Stimulated activated CD4-positive, alpha-beta T cell treated with anti-CD3 and anti-CD28 coated beads, Interleukin-15, amount 100 ng/mL, for 48 hours (primary cell): Measurements from ENCODE around the gene KLF11.
A peak's percentile ranks its signal among the peaks of the same experiment; 100 is the strongest.
"Not testable (repeated sequence)": the region's sequence is repeated elsewhere in the genome, so short reads cannot be mapped to it uniquely, and the experiment has no call there.

Source experiments
- DNase-seq, 2 donors: peaks; one replicate each; pipeline ENCODE4 v3.0.0-alpha.2; 2020; ENCODE audit warnings: low read depth in 2 of 2

Gene KLF11

DNA sequence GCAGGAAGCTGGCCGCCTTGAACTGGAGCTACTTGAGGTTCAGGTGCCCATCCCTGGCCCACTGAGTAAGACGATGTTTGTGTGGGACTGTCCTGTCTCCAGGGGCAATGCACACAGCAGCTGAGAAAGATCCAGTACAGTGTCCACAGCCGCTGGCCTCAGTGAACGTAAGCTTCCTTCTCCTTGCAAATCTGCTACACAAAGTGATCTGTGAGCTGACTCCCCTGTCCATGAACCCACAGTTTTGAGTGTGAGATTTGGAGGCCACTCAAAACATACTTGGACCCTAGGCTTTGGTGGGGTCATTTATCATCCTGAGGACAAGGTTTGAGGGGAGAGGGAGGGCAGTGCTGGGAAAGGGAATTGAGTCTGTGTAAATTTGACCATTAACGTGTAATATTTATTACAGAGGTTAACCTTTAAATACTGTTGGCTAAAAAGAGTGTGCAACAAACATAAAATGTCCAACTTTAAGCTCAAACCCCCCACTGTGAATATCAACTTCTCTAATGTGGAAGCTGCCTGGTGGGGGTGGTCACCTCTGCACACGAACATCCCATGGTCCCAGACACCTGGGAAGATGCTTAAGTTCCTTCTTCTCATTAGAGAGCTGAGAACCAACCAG lies 41.8 kb downstream of the KLF11 start:
- DNase-seq: no peak

DNA sequence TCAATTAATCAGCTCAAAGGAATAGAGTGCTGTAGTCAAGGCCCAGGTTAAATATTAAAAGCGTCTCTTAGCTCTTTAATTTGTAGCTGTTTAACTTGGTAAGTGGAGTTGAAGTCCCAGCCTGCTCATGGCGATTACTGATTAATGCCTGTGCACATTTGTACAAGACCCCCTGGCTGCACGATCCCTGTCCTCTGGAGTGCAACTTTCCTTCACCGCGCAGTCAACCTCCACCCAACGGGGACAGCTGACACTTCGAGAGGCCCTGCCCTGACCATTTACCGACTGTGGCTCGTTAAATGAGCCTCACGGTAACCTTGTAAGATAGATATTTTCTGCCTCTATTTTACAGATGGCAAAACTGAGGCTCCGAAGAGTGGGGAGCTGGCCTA lies 42.3 kb downstream of the KLF11 start:
- DNase-seq: no peak

- DNase-seq: no peak
These were observed 43.6 kb downstream of the KLF11 start for GRCh38 chr2:10086950-10087349.

- DNase-seq: no peak
These were observed 44.0 kb downstream of the KLF11 start for GRCh38 chr2:10087360-10087759.

DNA sequence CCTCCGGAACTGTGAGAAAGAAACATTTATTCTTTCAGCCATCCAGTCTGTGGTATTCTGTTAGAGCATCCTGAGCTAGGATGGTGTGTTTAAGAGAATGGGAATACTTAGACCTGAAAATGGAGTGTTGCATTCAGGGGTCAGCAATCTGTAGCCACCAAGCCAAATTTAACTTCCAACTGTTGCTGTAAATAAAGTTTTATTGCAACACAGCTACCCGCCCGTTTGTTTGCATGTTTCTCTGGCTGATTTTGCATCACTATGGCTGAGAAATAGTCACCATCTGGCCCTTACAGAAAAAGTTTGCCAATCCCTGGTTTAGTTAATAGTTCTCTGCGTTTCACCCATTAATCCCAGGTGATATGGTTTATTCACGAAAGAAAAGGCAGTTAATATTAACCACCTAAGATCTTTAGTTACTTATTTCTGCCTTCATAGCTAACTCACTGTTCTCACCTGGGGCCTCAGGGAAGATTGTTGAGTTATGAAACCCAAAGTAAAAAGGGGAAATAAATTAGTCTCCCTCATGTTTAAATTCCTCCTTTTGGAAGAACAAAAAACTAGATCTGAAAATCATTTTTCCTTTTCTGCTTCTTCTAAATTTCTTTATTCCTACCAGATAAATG lies 46.3 kb downstream of the KLF11 start:
- no peak for DNase-seq

DNA sequence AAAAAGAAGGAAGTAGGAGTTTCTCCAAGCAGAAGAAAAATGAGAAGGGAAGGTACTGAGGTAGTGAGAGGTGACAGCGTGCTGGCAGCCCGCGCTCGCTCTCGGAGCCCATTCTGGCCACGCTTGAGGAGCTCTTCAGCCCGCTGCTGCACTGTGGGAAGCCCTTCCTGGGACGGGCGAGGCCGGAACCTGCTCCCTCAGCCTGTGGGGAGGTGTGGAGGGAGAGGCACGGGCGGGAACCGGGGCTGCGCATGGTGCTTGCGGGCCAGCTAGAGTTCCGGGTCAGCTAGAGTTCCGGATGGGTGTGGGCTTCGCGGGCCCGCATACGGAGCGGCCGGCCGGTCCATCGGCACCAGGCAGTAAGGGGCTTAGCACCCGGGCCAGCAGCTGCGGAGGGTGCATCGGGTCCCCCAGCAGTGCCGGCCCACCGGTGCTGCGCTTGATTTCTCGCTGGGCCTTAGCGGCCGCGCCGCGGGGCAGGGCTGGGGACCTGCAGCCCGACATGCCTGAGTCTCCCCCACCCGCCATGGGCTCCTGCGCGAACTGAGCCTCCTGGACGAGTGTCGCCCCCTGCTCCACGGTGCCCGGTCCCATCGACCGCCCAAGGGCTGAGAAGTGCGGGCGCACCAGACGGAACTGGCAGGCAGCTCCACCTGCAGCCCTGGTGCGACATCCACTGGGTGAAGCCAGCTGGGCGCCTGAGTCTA lies 48.0 kb downstream of the KLF11 start:
- DNase-seq: peak in 1 of 2 donors; percentile 17

GRCh38 chr2:10091889-10092244 lies 48.5 kb downstream of the KLF11 start:
- not testable (repeated sequence) for DNase-seq

GRCh38 chr2:10094271-10094814 lies 51.0 kb downstream of the KLF11 start:
- DNase-seq: no peak

DNA sequence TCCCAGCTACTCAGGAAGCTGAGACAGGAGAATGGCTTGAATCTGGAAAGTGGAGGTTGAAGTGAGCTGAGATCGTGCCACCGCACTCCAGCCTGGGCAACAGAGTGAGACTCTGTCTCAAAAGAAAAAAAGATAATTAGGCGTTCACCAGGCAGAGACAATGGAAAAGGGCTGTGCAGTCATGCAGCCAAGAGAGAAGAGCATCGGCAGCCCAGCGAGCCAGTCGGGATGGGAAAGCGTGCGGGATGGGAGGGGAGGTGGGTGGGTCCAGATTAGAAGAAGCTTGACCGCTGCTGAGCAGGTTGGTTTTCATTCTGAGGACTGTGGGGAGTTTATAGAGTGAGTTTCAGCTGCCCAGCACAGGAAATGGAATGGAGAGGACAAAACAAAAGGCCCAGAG lies 51.8 kb downstream of the KLF11 start:
- DNase-seq: no peak

DNA sequence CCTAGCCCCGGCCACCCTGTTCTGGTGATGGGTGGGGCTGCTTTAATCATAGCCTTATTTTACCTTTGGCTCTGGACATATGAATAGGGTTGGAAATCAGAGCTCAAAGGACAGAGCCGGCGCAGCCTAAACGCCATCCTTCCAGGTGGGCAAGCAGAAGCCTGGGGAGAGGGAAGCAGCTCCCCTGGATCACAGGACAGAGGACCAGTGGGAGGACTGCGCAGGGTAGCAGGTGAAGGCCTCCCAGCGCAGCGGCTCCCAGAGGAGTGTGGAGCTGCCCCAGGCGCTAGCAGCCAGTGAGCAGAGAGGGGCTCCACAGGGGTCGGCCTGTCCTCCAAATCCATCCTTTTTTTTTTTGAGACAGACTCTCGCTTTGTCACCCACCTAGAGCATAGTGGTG lies 53.3 kb downstream of the KLF11 start:
- no peak for DNase-seq

DNA sequence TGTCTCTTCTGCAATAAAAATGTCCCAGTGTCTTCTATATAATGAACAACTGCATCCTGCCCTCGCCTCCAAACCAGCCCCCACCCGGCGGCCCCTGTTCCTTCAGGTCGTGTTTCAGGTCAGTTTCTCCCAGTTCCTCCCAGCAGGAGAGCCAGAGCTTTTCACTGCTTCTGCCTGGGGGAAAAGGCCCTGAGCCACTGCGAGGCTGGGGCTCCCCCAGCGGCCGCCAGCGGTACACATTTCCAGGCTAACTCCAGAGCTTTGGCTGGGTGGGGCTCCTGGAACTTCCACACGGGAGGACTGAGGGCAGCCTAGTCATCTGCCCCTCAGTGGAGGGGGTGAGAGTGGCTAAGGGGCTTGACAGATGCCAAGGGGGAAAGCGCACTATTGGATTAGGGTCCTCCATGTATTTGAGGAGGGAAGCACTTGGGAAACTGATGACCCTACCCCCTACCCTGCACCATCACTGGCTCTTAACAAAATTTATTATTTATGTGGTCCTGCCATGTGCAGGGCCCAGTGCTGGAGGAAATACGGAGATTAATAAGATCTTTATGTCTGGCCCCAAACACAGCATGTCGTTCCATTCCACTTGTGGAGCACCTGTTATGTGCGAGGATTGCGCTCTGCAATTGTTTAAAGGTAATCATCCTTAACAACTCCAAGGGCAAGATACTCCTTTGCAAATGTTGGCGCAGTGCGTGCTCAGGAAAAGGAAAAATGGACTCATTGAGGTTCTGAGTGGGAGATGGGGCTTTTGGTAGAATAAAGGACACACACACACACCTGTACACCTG lies 54.2 kb downstream of the KLF11 start:
- no peak for DNase-seq

DNA sequence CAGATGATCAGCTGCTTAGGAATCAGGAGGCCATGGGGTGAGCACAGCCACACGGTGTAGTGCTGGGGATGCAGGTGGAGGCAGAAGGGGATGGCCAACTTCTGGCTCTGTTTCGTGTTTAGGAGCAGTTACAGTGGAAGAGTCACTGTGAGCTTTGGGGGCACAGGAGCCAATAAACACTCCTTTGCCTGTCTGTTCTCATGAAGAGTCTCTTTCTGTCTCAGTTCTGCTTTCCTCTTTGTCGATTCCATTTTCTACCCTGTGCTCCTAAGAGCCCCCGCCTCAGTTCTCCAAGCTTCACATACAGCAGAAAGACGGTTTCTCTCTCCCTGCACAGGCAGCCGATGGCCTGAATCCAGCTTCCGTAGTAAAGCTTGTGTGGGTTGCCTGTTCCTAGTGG lies 58.1 kb downstream of the KLF11 start:
- DNase-seq: no peak

DNA sequence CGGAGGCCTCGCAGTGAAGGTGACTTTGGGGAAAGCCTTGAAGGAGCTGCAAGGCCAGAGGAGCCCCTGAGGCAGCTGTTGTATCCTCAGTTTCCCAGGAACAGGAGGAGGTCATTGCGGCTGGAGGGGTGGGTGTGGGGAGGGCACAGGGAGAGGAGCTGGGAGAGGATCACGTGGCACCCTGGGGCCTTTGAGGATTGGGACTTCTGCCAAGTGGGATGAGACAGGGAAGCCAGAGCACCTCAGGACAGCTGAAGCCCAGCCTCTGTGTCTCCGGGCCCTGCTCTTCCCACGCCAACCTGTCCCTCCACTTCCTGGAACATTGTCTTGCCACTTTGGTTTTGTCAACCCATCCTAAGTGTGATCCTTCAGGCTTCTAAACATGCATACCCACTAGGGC lies 59.8 kb downstream of the KLF11 start:
- no peak for DNase-seq
